Measurements from ENCODE around the gene PDCL2. TPM values are rescaled to one million over a fixed set of nuclear protein-coding genes. Genes with fewer than 3 reads are reported as not detected.

PDCL2 gene
- total RNA-seq, 2 experiments from 2014 or later, result not detected

GRCh38 chr4:55617587-55618197 lies 25.6 kb upstream of the PDCL2 start:
- no peaks in the 10 kb centered on the region for H3K27me3 Mint-ChIP-seq
- no peak for ATAC-seq (ENCODE audit: poor library complexity)
- Histone ChIP-seq H3K27me3 (ENCODE audit: control insufficient read depth in 1 of 2, insufficient read depth in 2 of 2, low read length in 2 of 2) (no peaks in the 10 kb centered on the region), H3K4me3 (ENCODE audit: low read length) (no peak overlapping the region), H3K4me1 (ENCODE audit: insufficient read depth, low read length) (no peaks in the 10 kb centered on the region), H3K36me3 (ENCODE audit: insufficient read depth, low read length) (no peaks in the 10 kb centered on the region), H3K27ac (ENCODE audit: low read depth in 1 of 2, low read length in 2 of 2) (no peak overlapping the region), H3K9me3 (ENCODE audit: control insufficient read depth in 1 of 2, insufficient read depth in 1 of 2, low read length in 2 of 2) (no peaks in the 10 kb centered on the region)
- no peaks in the 10 kb centered on the region for H3K36me3 Mint-ChIP-seq (ENCODE audit: low read depth)
- ChIA-PET CTCF (no interaction called here), POLR2A (no interaction called here)
- H3K9me3 Mint-ChIP-seq, result no peaks in the 10 kb centered on the region
- TF ChIP-seq CTCF (IDR thresholded peaks at IDR 0.05), result no peak
- DNase-seq, result no peak
- H3K27ac Mint-ChIP-seq, result no peak overlapping the region
- intact Hi-C loops (cut with DNase I, micrococcal nuclease), result no loop called here
- no peak overlapping the region for H3K4me3 Mint-ChIP-seq
- H3K4me1 Mint-ChIP-seq (ENCODE audit: low read depth), result no peaks in the 10 kb centered on the region

GRCh38 chr4:55615008-55615407 lies 23.0 kb upstream of the PDCL2 start:
- ATAC-seq (ENCODE audit: poor library complexity), result no peak
- H3K27ac Mint-ChIP-seq, result no peak overlapping the region
- ChIA-PET POLR2A (no interaction called here), CTCF (no interaction called here)
- H3K36me3 ChIP-seq (ENCODE audit: insufficient read depth, low read length), result no peaks in the 10 kb centered on the region
- no peak overlapping the region for H3K4me3 ChIP-seq (ENCODE audit: low read length)
- no peak for DNase-seq
- H3K9me3 Mint-ChIP-seq, result no peaks in the 10 kb centered on the region
- no peaks in the 10 kb centered on the region for H3K36me3 Mint-ChIP-seq (ENCODE audit: low read depth)
- no peak for TF ChIP-seq CTCF (IDR thresholded peaks at IDR 0.05)
- intact Hi-C loops (cut with DNase I, micrococcal nuclease), result no loop called here
- no peaks in the 10 kb centered on the region for H3K27me3 Mint-ChIP-seq
- H3K9me3 ChIP-seq (ENCODE audit: control insufficient read depth in 1 of 2, insufficient read depth in 1 of 2, low read length in 2 of 2), result no peaks in the 10 kb centered on the region
- no peak overlapping the region for H3K4me3 Mint-ChIP-seq
- no peak overlapping the region for H3K27ac ChIP-seq (ENCODE audit: low read depth in 1 of 2, low read length in 2 of 2)
- no peaks in the 10 kb centered on the region for H3K27me3 ChIP-seq (ENCODE audit: control insufficient read depth in 1 of 2, insufficient read depth in 2 of 2, low read length in 2 of 2)
- no peaks in the 10 kb centered on the region for H3K4me1 ChIP-seq (ENCODE audit: insufficient read depth, low read length)
- H3K4me1 Mint-ChIP-seq (ENCODE audit: low read depth), result no peaks in the 10 kb centered on the region

- POLR2A ChIA-PET, result no interaction called here
- Histone ChIP-seq H3K4me1 (ENCODE audit: insufficient read depth, low read length) (peaks cover 3% of the 10 kb centered on the region), H3K4me3 (ENCODE audit: low read length) (no peak overlapping the region), H3K27ac (ENCODE audit: low read depth in 1 of 2, low read length in 2 of 2) (no peak overlapping the region), H3K27me3 (ENCODE audit: control insufficient read depth in 1 of 2, insufficient read depth in 2 of 2, low read length in 2 of 2) (no peaks in the 10 kb centered on the region), H3K36me3 (ENCODE audit: insufficient read depth, low read length) (no peaks in the 10 kb centered on the region), H3K9me3 (ENCODE audit: control insufficient read depth in 1 of 2, insufficient read depth in 1 of 2, low read length in 2 of 2) (no peaks in the 10 kb centered on the region)
- Mint-ChIP-seq H3K4me3 (no peak overlapping the region), H3K9me3 (no peaks in the 10 kb centered on the region), H3K27me3 (no peaks in the 10 kb centered on the region), H3K36me3 (ENCODE audit: low read depth) (no peaks in the 10 kb centered on the region), H3K27ac (no peak overlapping the region), H3K4me1 (ENCODE audit: low read depth) (peaks cover 7% of the 10 kb centered on the region)
- TF ChIP-seq CTCF (IDR thresholded peaks at IDR 0.05), result no peak
- CTCF ChIA-PET, result no interaction called here
- ATAC-seq (ENCODE audit: poor library complexity) (no peak), DNase-seq (no peak)
- intact Hi-C loops (cut with DNase I, micrococcal nuclease), result no loop called here
Measured at GRCh38 chr4:55613621-55614020, 21.6 kb upstream of the PDCL2 start.
